MM.1S (cell line): ENCODE results near the gene VPS26A.

Experiments
- DNase-seq: peaks from one replicate; pipeline ENCODE4 v3.0.0-alpha.2; 2015
- H2AFZ ChIP-seq: fragments of 300-600 bp; sonication (generic); 2 replicates; pipeline ENCODE4 v1.6.0; 2016; ENCODE audit warnings: antibody characterized with exemption, low read length
- H3F3A ChIP-seq: fragments of 300-600 bp; sonication (generic); 2 replicates; pipeline ENCODE4 v1.6.1; 2016; ENCODE audit warnings: mild to moderate bottlenecking, antibody characterized with exemption, low read length, moderate library complexity, mixed read lengths; ENCODE audit not compliant: insufficient read depth
- H3K27ac ChIP-seq: fragments of 300-600 bp; sonication (generic); 2 replicates; pipeline ENCODE4 v1.5.1; 2016; ENCODE audit warnings: mild to moderate bottlenecking, low read length
- H3K27me3 ChIP-seq: fragments of 300-600 bp; sonication (generic); replicated peaks from 2 replicates; pipeline ENCODE4 v1.6.0; 2016; ENCODE audit warnings: low read length; ENCODE audit not compliant: insufficient read depth
- H3K36me3 ChIP-seq: fragments of 300-600 bp; sonication (generic); replicated peaks from 2 replicates; pipeline ENCODE4 v1.6.1; 2016; ENCODE audit warnings: mild to moderate bottlenecking, low read length, mixed read lengths; ENCODE audit not compliant: insufficient read depth
- H3K4me1 ChIP-seq: fragments of 300-600 bp; sonication (generic); 2 replicates; pipeline ENCODE4 v1.6.1; 2016; ENCODE audit warnings: low read length, mixed read lengths
- H3K4me2 ChIP-seq: fragments of 300-600 bp; sonication (generic); 2 replicates; pipeline ENCODE4 v1.6.0; 2016; ENCODE audit warnings: low read depth, low read length
- H3K4me3 ChIP-seq: fragments of 300-600 bp; sonication (generic); 2 replicates; pipeline ENCODE4 v1.5.1; 2016; ENCODE audit warnings: low read length, mixed read lengths
- H3K79me2 ChIP-seq: fragments of 300-600 bp; sonication (generic); 2 replicates; pipeline ENCODE4 v1.6.1; 2016; ENCODE audit warnings: mixed run types, low read length, mixed read lengths
- H3K9ac ChIP-seq: fragments of 300-600 bp; sonication (generic); 2 replicates; pipeline ENCODE4 v1.6.1; 2016; ENCODE audit warnings: low read length, mixed read lengths
- H3K9me2 ChIP-seq: fragments of 300-600 bp; sonication (generic); replicated peaks from 2 replicates; pipeline ENCODE4 v1.6.1; 2016; ENCODE audit warnings: mild to moderate bottlenecking, low read length, mixed read lengths; ENCODE audit not compliant: insufficient read depth
- H3K9me3 ChIP-seq: fragments of 300-600 bp; sonication (generic); replicated peaks from 2 replicates; pipeline ENCODE4 v1.6.1; 2016; ENCODE audit warnings: mild to moderate bottlenecking, low read length, mixed read lengths; ENCODE audit not compliant: insufficient read depth
- H4K20me1 ChIP-seq: fragments of 300-600 bp; sonication (generic); 2 replicates; pipeline ENCODE4 v1.6.1; 2016; ENCODE audit warnings: mild to moderate bottlenecking, low read length, moderate library complexity, mixed read lengths; ENCODE audit not compliant: insufficient read depth
- EZH2 ChIP-seq: fragments of 300-600 bp; sonication (generic); optimal IDR thresholded peaks from 2 replicates; pipeline ENCODE3; 2017; ENCODE audit warnings: low read depth, mild to moderate bottlenecking, antibody characterized with exemption, low read length, mixed read lengths
- EZH2phosphoT487 ChIP-seq: fragments of 300-600 bp; sonication (generic); IDR thresholded peaks from 2 replicates; pipeline ENCODE4 v1.6.1; 2018; ENCODE audit warnings: antibody characterized with exemption, low read length
- TF ChIP-seq, protein P1 (sequence below): fragments of 300-600 bp; sonication (generic); IDR thresholded peaks from 2 replicates; pipeline ENCODE4 v1.5.1; 2016; ENCODE audit warnings: antibody characterized with exemption, low read length, mixed read lengths

VPS26A gene

GRCh38 chr10:69078311-69078710, 45.7 kb upstream of the VPS26A start:
- H3K9ac ChIP-seq: no peak overlapping the region
- no peaks in the 10 kb centered on the region for H3K79me2 ChIP-seq
- H3K9me3 ChIP-seq: no peaks in the 10 kb centered on the region
- TF ChIP-seq, protein P1, sequence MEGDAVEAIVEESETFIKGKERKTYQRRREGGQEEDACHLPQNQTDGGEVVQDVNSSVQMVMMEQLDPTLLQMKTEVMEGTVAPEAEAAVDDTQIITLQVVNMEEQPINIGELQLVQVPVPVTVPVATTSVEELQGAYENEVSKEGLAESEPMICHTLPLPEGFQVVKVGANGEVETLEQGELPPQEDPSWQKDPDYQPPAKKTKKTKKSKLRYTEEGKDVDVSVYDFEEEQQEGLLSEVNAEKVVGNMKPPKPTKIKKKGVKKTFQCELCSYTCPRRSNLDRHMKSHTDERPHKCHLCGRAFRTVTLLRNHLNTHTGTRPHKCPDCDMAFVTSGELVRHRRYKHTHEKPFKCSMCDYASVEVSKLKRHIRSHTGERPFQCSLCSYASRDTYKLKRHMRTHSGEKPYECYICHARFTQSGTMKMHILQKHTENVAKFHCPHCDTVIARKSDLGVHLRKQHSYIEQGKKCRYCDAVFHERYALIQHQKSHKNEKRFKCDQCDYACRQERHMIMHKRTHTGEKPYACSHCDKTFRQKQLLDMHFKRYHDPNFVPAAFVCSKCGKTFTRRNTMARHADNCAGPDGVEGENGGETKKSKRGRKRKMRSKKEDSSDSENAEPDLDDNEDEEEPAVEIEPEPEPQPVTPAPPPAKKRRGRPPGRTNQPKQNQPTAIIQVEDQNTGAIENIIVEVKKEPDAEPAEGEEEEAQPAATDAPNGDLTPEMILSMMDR: no peak
- TF ChIP-seq EZH2 (no peak), EZH2phosphoT487 (no peak)
- no peak overlapping the region for H3K4me3 ChIP-seq
- H4K20me1 ChIP-seq: no peaks in the 10 kb centered on the region
- H2AFZ ChIP-seq: no peak overlapping the region
- H3K27ac ChIP-seq: no peak overlapping the region
- no peaks in the 10 kb centered on the region for H3K4me1 ChIP-seq
- H3K4me2 ChIP-seq: no peak overlapping the region
- DNase-seq: no peak
- H3K9me2 ChIP-seq: no peaks in the 10 kb centered on the region
- H3F3A ChIP-seq: no peaks in the 10 kb centered on the region
- H3K27me3 ChIP-seq: no peaks in the 10 kb centered on the region
- H3K36me3 ChIP-seq: no peaks in the 10 kb centered on the region

DNA sequence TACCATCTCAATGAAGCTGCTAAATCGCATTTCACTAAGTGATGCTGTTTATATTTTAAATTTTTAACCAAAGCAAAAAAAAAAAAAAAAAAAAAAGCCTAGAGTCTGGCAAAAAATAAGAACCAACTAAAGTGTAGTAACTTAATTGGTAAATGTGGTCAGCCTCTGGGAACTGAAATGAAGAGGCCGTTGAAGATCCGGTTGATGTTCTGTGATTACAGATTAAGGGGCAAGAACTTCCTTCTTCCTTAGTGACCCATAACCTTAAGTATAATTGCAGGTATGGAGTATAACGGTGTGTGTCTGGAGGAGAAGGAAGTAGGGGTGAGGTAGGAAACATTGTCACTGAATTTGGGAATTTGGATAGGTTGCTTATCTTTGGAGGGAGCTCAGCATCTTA, 43.8 kb upstream of the VPS26A start:
- H3K4me3 ChIP-seq: no peak overlapping the region
- no peaks in the 10 kb centered on the region for H3F3A ChIP-seq
- no peak overlapping the region for H3K27ac ChIP-seq
- TF ChIP-seq EZH2phosphoT487 (no peak), EZH2 (no peak)
- TF ChIP-seq, protein P1: no peak
- H3K9me2 ChIP-seq: no peaks in the 10 kb centered on the region
- no peak for DNase-seq
- no peaks in the 10 kb centered on the region for H3K36me3 ChIP-seq
- H3K79me2 ChIP-seq: no peaks in the 10 kb centered on the region
- H2AFZ ChIP-seq: no peak overlapping the region
- no peaks in the 10 kb centered on the region for H3K9me3 ChIP-seq
- no peaks in the 10 kb centered on the region for H3K4me1 ChIP-seq
- no peaks in the 10 kb centered on the region for H3K27me3 ChIP-seq
- no peaks in the 10 kb centered on the region for H4K20me1 ChIP-seq
- no peak overlapping the region for H3K4me2 ChIP-seq
- no peak overlapping the region for H3K9ac ChIP-seq

DNA sequence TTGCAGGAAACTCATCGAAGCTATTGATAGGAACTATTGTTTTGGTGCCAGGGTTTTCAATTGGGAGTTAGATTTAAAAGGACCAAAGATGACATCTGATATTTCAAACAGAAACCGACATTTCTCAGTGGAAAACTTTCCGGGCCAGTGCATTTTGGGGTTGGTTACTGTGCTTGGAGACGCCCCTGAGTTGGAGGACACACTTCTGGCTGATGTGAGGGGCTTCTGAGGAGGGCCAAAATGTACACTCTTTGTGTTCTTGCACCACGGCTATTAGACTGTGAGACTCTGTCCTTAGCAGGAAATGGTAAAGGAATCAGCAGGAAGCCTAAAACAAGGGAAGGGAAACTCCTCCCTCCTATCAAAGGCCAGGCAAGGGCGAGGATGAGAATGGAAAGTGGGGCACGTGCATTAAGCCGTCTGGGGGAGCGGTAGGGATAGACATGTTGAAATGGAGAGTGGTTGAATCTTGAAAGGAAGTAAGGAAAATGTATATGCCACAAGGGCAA, 37.9 kb upstream of the VPS26A start:
- H3K27ac ChIP-seq: no peak overlapping the region
- H3K9me3 ChIP-seq: no peaks in the 10 kb centered on the region
- H3K4me2 ChIP-seq: no peak overlapping the region
- H2AFZ ChIP-seq: no peak overlapping the region
- TF ChIP-seq, protein P1: no peak
- no peak for TF ChIP-seq EZH2
- TF ChIP-seq EZH2phosphoT487: no peak
- peaks cover 31% of the 10 kb centered on the region for H3K79me2 ChIP-seq
- no peaks in the 10 kb centered on the region for H4K20me1 ChIP-seq
- H3K27me3 ChIP-seq: no peaks in the 10 kb centered on the region
- no peak overlapping the region for H3K9ac ChIP-seq
- peaks cover 42% of the 10 kb centered on the region for H3F3A ChIP-seq
- no peak overlapping the region for H3K4me3 ChIP-seq
- H3K4me1 ChIP-seq: peaks cover 18% of the 10 kb centered on the region
- H3K36me3 ChIP-seq: no peaks in the 10 kb centered on the region
- no peak for DNase-seq
- H3K9me2 ChIP-seq: no peaks in the 10 kb centered on the region
